MM.1S (cell line): ENCODE measurements around the gene ZNF280D.

Source experiments
- DNase-seq: peaks from one replicate; pipeline ENCODE4 v3.0.0-alpha.2; 2015
- H2AFZ ChIP-seq: fragments of 300-600 bp; sonication (generic); 2 replicates; pipeline ENCODE4 v1.6.0; 2016; ENCODE audit warnings: antibody characterized with exemption, low read length
- H3F3A ChIP-seq: fragments of 300-600 bp; sonication (generic); 2 replicates; pipeline ENCODE4 v1.6.1; 2016; ENCODE audit warnings: mild to moderate bottlenecking, antibody characterized with exemption, low read length, moderate library complexity, mixed read lengths; ENCODE audit not compliant: insufficient read depth
- H3K27ac ChIP-seq: fragments of 300-600 bp; sonication (generic); 2 replicates; pipeline ENCODE4 v1.5.1; 2016; ENCODE audit warnings: mild to moderate bottlenecking, low read length
- H3K27me3 ChIP-seq: fragments of 300-600 bp; sonication (generic); replicated peaks from 2 replicates; pipeline ENCODE4 v1.6.0; 2016; ENCODE audit warnings: low read length; ENCODE audit not compliant: insufficient read depth
- H3K36me3 ChIP-seq: fragments of 300-600 bp; sonication (generic); replicated peaks from 2 replicates; pipeline ENCODE4 v1.6.1; 2016; ENCODE audit warnings: mild to moderate bottlenecking, low read length, mixed read lengths; ENCODE audit not compliant: insufficient read depth
- H3K4me1 ChIP-seq: fragments of 300-600 bp; sonication (generic); 2 replicates; pipeline ENCODE4 v1.6.1; 2016; ENCODE audit warnings: low read length, mixed read lengths
- H3K4me2 ChIP-seq: fragments of 300-600 bp; sonication (generic); 2 replicates; pipeline ENCODE4 v1.6.0; 2016; ENCODE audit warnings: low read depth, low read length
- H3K4me3 ChIP-seq: fragments of 300-600 bp; sonication (generic); 2 replicates; pipeline ENCODE4 v1.5.1; 2016; ENCODE audit warnings: low read length, mixed read lengths
- H3K79me2 ChIP-seq: fragments of 300-600 bp; sonication (generic); 2 replicates; pipeline ENCODE4 v1.6.1; 2016; ENCODE audit warnings: mixed run types, low read length, mixed read lengths
- H3K9ac ChIP-seq: fragments of 300-600 bp; sonication (generic); 2 replicates; pipeline ENCODE4 v1.6.1; 2016; ENCODE audit warnings: low read length, mixed read lengths
- H3K9me2 ChIP-seq: fragments of 300-600 bp; sonication (generic); replicated peaks from 2 replicates; pipeline ENCODE4 v1.6.1; 2016; ENCODE audit warnings: mild to moderate bottlenecking, low read length, mixed read lengths; ENCODE audit not compliant: insufficient read depth
- H3K9me3 ChIP-seq: fragments of 300-600 bp; sonication (generic); replicated peaks from 2 replicates; pipeline ENCODE4 v1.6.1; 2016; ENCODE audit warnings: mild to moderate bottlenecking, low read length, mixed read lengths; ENCODE audit not compliant: insufficient read depth
- H4K20me1 ChIP-seq: fragments of 300-600 bp; sonication (generic); 2 replicates; pipeline ENCODE4 v1.6.1; 2016; ENCODE audit warnings: mild to moderate bottlenecking, low read length, moderate library complexity, mixed read lengths; ENCODE audit not compliant: insufficient read depth
- CTCF ChIP-seq: fragments of 300-600 bp; sonication (generic); IDR thresholded peaks from 2 replicates; pipeline ENCODE4 v1.5.1; 2016; ENCODE audit warnings: antibody characterized with exemption, low read length, mixed read lengths
- EZH2 ChIP-seq: fragments of 300-600 bp; sonication (generic); optimal IDR thresholded peaks from 2 replicates; pipeline ENCODE3; 2017; ENCODE audit warnings: low read depth, mild to moderate bottlenecking, antibody characterized with exemption, low read length, mixed read lengths
- EZH2phosphoT487 ChIP-seq: fragments of 300-600 bp; sonication (generic); IDR thresholded peaks from 2 replicates; pipeline ENCODE4 v1.6.1; 2018; ENCODE audit warnings: antibody characterized with exemption, low read length

Gene ZNF280D

GRCh38 chr15:56690733-56691132 is 42.6 kb downstream of the ZNF280D start:
- no peak for TF ChIP-seq EZH2phosphoT487
- H4K20me1 ChIP-seq, result no peaks in the 10 kb centered on the region

GRCh38 chr15:56683908-56684307 is 49.4 kb downstream of the ZNF280D start:
- Histone ChIP-seq H3K9me3 (no peaks in the 10 kb centered on the region), H3F3A (no peaks in the 10 kb centered on the region), H3K9ac (no peak overlapping the region), H3K4me3 (no peak overlapping the region), H3K27me3 (no peaks in the 10 kb centered on the region), H2AFZ (no peak overlapping the region), H3K79me2 (no peaks in the 10 kb centered on the region), H3K27ac (no peak overlapping the region), H3K4me1 (no peaks in the 10 kb centered on the region), H3K36me3 (no peaks in the 10 kb centered on the region), H3K9me2 (no peaks in the 10 kb centered on the region), H3K4me2 (no peak overlapping the region), H4K20me1 (no peaks in the 10 kb centered on the region)
- DNase-seq, result no peak
- TF ChIP-seq EZH2phosphoT487, result no peak
- TF ChIP-seq CTCF, result no peak
- no peak for TF ChIP-seq EZH2

More at GRCh38 chr15:56690733-56691132, 42.6 kb downstream of the ZNF280D start:
- Histone ChIP-seq H3K9me2 (no peaks in the 10 kb centered on the region), H3K4me3 (no peak overlapping the region), H3K4me2 (no peak overlapping the region), H3K27ac (no peak overlapping the region), H3K36me3 (no peaks in the 10 kb centered on the region), H3K79me2 (no peaks in the 10 kb centered on the region), H2AFZ (no peak overlapping the region), H3K4me1 (peaks cover 9% of the 10 kb centered on the region; the same call in 1 of the 2 replicates), H3F3A (no peaks in the 10 kb centered on the region), H3K27me3 (no peaks in the 10 kb centered on the region), H3K9ac (no peak overlapping the region), H3K9me3 (no peaks in the 10 kb centered on the region)
- no peak for DNase-seq

GRCh38 chr15:56681113-56681512 is 52.2 kb downstream of the ZNF280D start:
- Histone ChIP-seq H3K27ac (no peak overlapping the region), H2AFZ (no peak overlapping the region), H3K27me3 (no peaks in the 10 kb centered on the region), H3K36me3 (no peaks in the 10 kb centered on the region), H3K9me2 (no peaks in the 10 kb centered on the region), H3K4me1 (no peaks in the 10 kb centered on the region), H3K4me3 (no peak overlapping the region), H3K4me2 (no peak overlapping the region), H3K79me2 (no peaks in the 10 kb centered on the region), H3K9ac (no peak overlapping the region), H3K9me3 (no peaks in the 10 kb centered on the region), H3F3A (no peaks in the 10 kb centered on the region), H4K20me1 (no peaks in the 10 kb centered on the region)
- DNase-seq, result no peak
- no peak for TF ChIP-seq CTCF
- TF ChIP-seq EZH2, result no peak

GRCh38 chr15:56679225-56679624 is 54.1 kb downstream of the ZNF280D start:
- no peaks in the 10 kb centered on the region for H3K27me3 ChIP-seq
- H3K9me3 ChIP-seq, result no peaks in the 10 kb centered on the region
- H3K4me1 ChIP-seq, result no peaks in the 10 kb centered on the region
- no peaks in the 10 kb centered on the region for H3K9me2 ChIP-seq
- no peak overlapping the region for H3K4me3 ChIP-seq
- no peaks in the 10 kb centered on the region for H4K20me1 ChIP-seq
- H3K9ac ChIP-seq, result no peak overlapping the region
- no peak overlapping the region for H2AFZ ChIP-seq
- H3K36me3 ChIP-seq, result no peaks in the 10 kb centered on the region
- H3F3A ChIP-seq, result no peaks in the 10 kb centered on the region
- DNase-seq, result no peak
- H3K79me2 ChIP-seq, result no peaks in the 10 kb centered on the region
- no peak overlapping the region for H3K4me2 ChIP-seq
- no peak overlapping the region for H3K27ac ChIP-seq
- TF ChIP-seq EZH2, result no peak
- TF ChIP-seq CTCF, result no peak
- no peak for TF ChIP-seq EZH2phosphoT487
